HEK293 (cell line): ENCODE results near the gene WNT7A.

Experiments used
- CTCF ChIA-PET: fragments of 350-600 bp; formaldehyde crosslinking; extraction: SDS; loops from one replicate; lab custom pipeline; 2021; ENCODE audit warnings: antibody characterized with exemption; lab: Yijun Ruan, JAX
- POLR2A ChIA-PET: fragments of 300-600 bp; formaldehyde crosslinking; extraction: SDS; loops from one replicate; lab custom pipeline; 2020; ENCODE audit warnings: antibody characterized with exemption, inconsistent platforms; lab: Yijun Ruan, JAX
- H3K27ac ChIP-seq: fragments of 200-500 bp; sonication (Bioruptor generic); 2 replicates; pipeline ENCODE4 v1.5.1; 2014; ENCODE audit warnings: low read depth, low read length, control low read depth, inconsistent platforms; ENCODE audit errors: extremely low read depth
- H3K36me3 ChIP-seq, 2 experiments: fragments of 200-500 bp in 1 of 2; sonication (Bioruptor generic) in 1 of 2; 1 replicate in 1 of 2; 2 replicates in 1 of 2; pipeline ENCODE4 v1.5.1; 2014 to 2017; ENCODE audit warnings: inconsistent platforms in 2 of 2, low read length in 2 of 2; ENCODE audit not compliant: control insufficient read depth in 2 of 2, insufficient read depth in 1 of 2
- H3K4me1 ChIP-seq: fragments of 200-500 bp; sonication (Bioruptor generic); 2 replicates; pipeline ENCODE4 v1.5.1; 2014; ENCODE audit warnings: mild to moderate bottlenecking, low read length, inconsistent platforms; ENCODE audit not compliant: control insufficient read depth, insufficient read depth
- H3K4me3 ChIP-seq: 2 replicates; pipeline ENCODE4 v1.5.1; 2011; ENCODE audit warnings: low read depth, mild to moderate bottlenecking, control low read depth, low read length, moderate library complexity
- H3K9me3 ChIP-seq: fragments of 200-500 bp; sonication (Bioruptor generic); 2 replicates; pipeline ENCODE4 v1.5.1; 2014; ENCODE audit warnings: low read depth, low read length, inconsistent platforms; ENCODE audit not compliant: control insufficient read depth, insufficient read depth
- GLIS2 ChIP-seq: fragments of 450-650 bp; formaldehyde crosslinking; IDR thresholded peaks from 2 replicates; pipeline ENCODE4 v1.5.1; 2016; ENCODE audit warnings: missing biosample characterization, missing genetic modification characterization
- IKZF3 ChIP-seq: fragments of 450-650 bp; IDR thresholded peaks from 2 replicates; pipeline ENCODE4 v1.5.0; 2018; ENCODE audit warnings: missing biosample characterization, mild to moderate bottlenecking, missing genetic modification characterization, moderate library complexity
- KLF10 ChIP-seq: fragments of 450-650 bp; IDR thresholded peaks from 2 replicates; pipeline ENCODE4 v1.5.1; 2018; ENCODE audit warnings: missing biosample characterization, mild to moderate bottlenecking, missing genetic modification characterization
- MYNN ChIP-seq: fragments of 450-650 bp; formaldehyde crosslinking; IDR thresholded peaks from 2 replicates; pipeline ENCODE4 v1.5.1; 2016; ENCODE audit warnings: missing biosample characterization, missing genetic modification characterization, borderline replicate concordance
- MZF1 ChIP-seq: fragments of 450-650 bp; formaldehyde crosslinking; IDR thresholded peaks from 2 replicates; pipeline ENCODE4 v1.5.1; 2017; ENCODE audit warnings: missing biosample characterization, missing genetic modification characterization, borderline replicate concordance
- PRDM1 ChIP-seq: fragments of 450-650 bp; formaldehyde crosslinking; IDR thresholded peaks from 2 replicates; pipeline ENCODE4; 2016; ENCODE audit warnings: missing biosample characterization, missing genetic modification characterization
- TRIM28 ChIP-seq: IDR thresholded peaks from 2 replicates; pipeline ENCODE4 v1.6.1; 2011; ENCODE audit warnings: low read length, control low read depth, borderline replicate concordance
- YY2 ChIP-seq: fragments of 450-650 bp; formaldehyde crosslinking; IDR thresholded peaks from 2 replicates; pipeline ENCODE4 v1.5.1; 2016; ENCODE audit warnings: missing biosample characterization, missing genetic modification characterization
- ZBTB1 ChIP-seq: fragments of 450-650 bp; formaldehyde crosslinking; IDR thresholded peaks from 2 replicates; pipeline ENCODE4 v1.5.1; 2016; ENCODE audit warnings: missing biosample characterization, missing genetic modification characterization
- ZBTB20 ChIP-seq: fragments of 450-650 bp; formaldehyde crosslinking; IDR thresholded peaks from 2 replicates; pipeline ENCODE4 v1.5.1; 2016; ENCODE audit warnings: missing biosample characterization, missing genetic modification characterization
- ZNF138 ChIP-seq: fragments of 450-650 bp; formaldehyde crosslinking; IDR thresholded peaks from 2 replicates; pipeline ENCODE4 v1.5.1; 2016; ENCODE audit warnings: missing biosample characterization, missing genetic modification characterization, borderline replicate concordance
- ZNF221 ChIP-seq: fragments of 450-650 bp; formaldehyde crosslinking; IDR thresholded peaks from 2 replicates; pipeline ENCODE4 v1.5.1; 2017; ENCODE audit warnings: missing biosample characterization, missing genetic modification characterization, borderline replicate concordance
- ZNF223 ChIP-seq: fragments of 450-650 bp; formaldehyde crosslinking; IDR thresholded peaks from 2 replicates; pipeline ENCODE4 v1.5.1; 2016; ENCODE audit warnings: missing biosample characterization, missing genetic modification characterization
- ZNF248 ChIP-seq: fragments of 450-650 bp; formaldehyde crosslinking; IDR thresholded peaks from 2 replicates; pipeline ENCODE4 v1.5.1; 2017; ENCODE audit warnings: missing biosample characterization, missing genetic modification characterization
- ZNF394 ChIP-seq: fragments of 450-650 bp; formaldehyde crosslinking; IDR thresholded peaks from 2 replicates; pipeline ENCODE4 v1.5.1; 2016; ENCODE audit warnings: missing biosample characterization, missing genetic modification characterization, mild to moderate bottlenecking, moderate library complexity, borderline replicate concordance
- ZNF548 ChIP-seq: fragments of 450-650 bp; formaldehyde crosslinking; IDR thresholded peaks from 2 replicates; pipeline ENCODE4 v1.5.1; 2016; ENCODE audit warnings: missing biosample characterization, missing genetic modification characterization
- ZNF555 ChIP-seq: fragments of 450-650 bp; formaldehyde crosslinking; conservative IDR thresholded peaks from 2 replicates; pipeline ENCODE4 v1.5.1; 2017; ENCODE audit warnings: missing biosample characterization, mild to moderate bottlenecking, missing genetic modification characterization, inconsistent platforms
- ZNF558 ChIP-seq: fragments of 450-650 bp; formaldehyde crosslinking; IDR thresholded peaks from 2 replicates; pipeline ENCODE4 v1.5.1; 2016; ENCODE audit warnings: missing biosample characterization, missing genetic modification characterization
- ZNF596 ChIP-seq: fragments of 450-650 bp; IDR thresholded peaks from 2 replicates; pipeline ENCODE4 v1.5.0; 2018; ENCODE audit warnings: missing biosample characterization, mild to moderate bottlenecking, missing genetic modification characterization, moderate library complexity
- ZNF600 ChIP-seq: fragments of 450-650 bp; formaldehyde crosslinking; IDR thresholded peaks from 2 replicates; pipeline ENCODE4 v1.5.1; 2016; ENCODE audit warnings: missing biosample characterization, missing genetic modification characterization
- ZNF621 ChIP-seq: fragments of 450-650 bp; formaldehyde crosslinking; IDR thresholded peaks from 2 replicates; pipeline ENCODE4 v1.5.1; 2017; ENCODE audit warnings: missing biosample characterization, missing genetic modification characterization
- ZNF654 ChIP-seq: fragments of 450-650 bp; formaldehyde crosslinking; IDR thresholded peaks from 2 replicates; pipeline ENCODE4 v1.5.1; 2016; ENCODE audit warnings: low read depth, missing biosample characterization, missing genetic modification characterization
- ZNF664 ChIP-seq: fragments of 450-650 bp; formaldehyde crosslinking; IDR thresholded peaks from 2 replicates; pipeline ENCODE4 v1.5.1; 2016; ENCODE audit warnings: missing biosample characterization, missing genetic modification characterization
- ZNF768 ChIP-seq: fragments of 450-650 bp; formaldehyde crosslinking; IDR thresholded peaks from 2 replicates; pipeline ENCODE4 v1.5.1; 2018; ENCODE audit warnings: missing biosample characterization, mild to moderate bottlenecking, missing genetic modification characterization
- ZNF792 ChIP-seq: fragments of 450-650 bp; formaldehyde crosslinking; IDR thresholded peaks from 2 replicates; pipeline ENCODE4 v1.5.1; 2016; ENCODE audit warnings: missing biosample characterization, missing genetic modification characterization
- TF ChIP-seq, protein P1 (sequence below): fragments of 450-650 bp; formaldehyde crosslinking; IDR thresholded peaks from 2 replicates; pipeline ENCODE4 v1.5.1; 2017; ENCODE audit warnings: missing biosample characterization, missing genetic modification characterization
- TF ChIP-seq, protein P2 (sequence below): fragments of 450-650 bp; formaldehyde crosslinking; conservative IDR thresholded peaks from 2 replicates; pipeline ENCODE4 v1.5.1; 2016; ENCODE audit warnings: low read depth, missing biosample characterization, missing genetic modification characterization
- TF ChIP-seq, protein P3 (sequence below): fragments of 450-650 bp; formaldehyde crosslinking; IDR thresholded peaks from 2 replicates; pipeline ENCODE4 v1.5.1; 2016; ENCODE audit warnings: missing biosample characterization, missing genetic modification characterization

Gene WNT7A

DNA sequence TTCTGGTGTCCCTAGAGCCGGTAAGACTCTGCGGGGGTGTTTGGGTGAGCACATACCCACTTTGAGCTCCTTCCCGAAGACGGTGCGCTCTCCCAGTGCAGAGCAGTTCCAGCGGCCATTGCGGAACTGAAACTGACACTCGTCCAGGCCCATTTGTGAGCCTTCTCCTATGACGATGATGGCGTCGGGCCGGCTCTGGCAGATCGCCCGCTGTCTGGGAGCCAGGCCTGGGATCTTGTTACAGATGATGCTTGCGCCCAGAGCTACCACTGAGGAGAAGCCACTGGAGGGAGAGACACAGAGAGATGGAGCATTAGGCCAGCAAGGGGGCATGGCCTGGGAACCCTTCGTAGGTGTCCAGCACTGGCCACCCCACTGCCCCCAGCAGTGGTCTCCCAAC, 5.0 kb downstream of the WNT7A start:
- H3K9me3 ChIP-seq: no peaks in the 10 kb centered on the region
- no peak for TF ChIP-seq ZBTB20 (tag by site-specific recombination)
- no peak for TF ChIP-seq PRDM1 (tag by site-specific recombination)
- TF ChIP-seq, protein P1, sequence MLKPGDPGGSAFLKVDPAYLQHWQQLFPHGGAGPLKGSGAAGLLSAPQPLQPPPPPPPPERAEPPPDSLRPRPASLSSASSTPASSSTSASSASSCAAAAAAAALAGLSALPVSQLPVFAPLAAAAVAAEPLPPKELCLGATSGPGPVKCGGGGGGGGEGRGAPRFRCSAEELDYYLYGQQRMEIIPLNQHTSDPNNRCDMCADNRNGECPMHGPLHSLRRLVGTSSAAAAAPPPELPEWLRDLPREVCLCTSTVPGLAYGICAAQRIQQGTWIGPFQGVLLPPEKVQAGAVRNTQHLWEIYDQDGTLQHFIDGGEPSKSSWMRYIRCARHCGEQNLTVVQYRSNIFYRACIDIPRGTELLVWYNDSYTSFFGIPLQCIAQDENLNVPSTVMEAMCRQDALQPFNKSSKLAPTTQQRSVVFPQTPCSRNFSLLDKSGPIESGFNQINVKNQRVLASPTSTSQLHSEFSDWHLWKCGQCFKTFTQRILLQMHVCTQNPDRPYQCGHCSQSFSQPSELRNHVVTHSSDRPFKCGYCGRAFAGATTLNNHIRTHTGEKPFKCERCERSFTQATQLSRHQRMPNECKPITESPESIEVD (tag by site-specific recombination): no peak
- TF ChIP-seq ZNF248 (tag by site-specific recombination): no peak
- TF ChIP-seq ZNF621 (tag by site-specific recombination): no peak
- no peak for TF ChIP-seq MYNN
- no peak for TF ChIP-seq ZNF768 (tag by site-specific recombination)
- TF ChIP-seq GLIS2 (tag by site-specific recombination): no peak
- TF ChIP-seq IKZF3 (tag by site-specific recombination): no peak
- no peak for TF ChIP-seq ZNF654
- no peak for TF ChIP-seq ZNF138
- TF ChIP-seq TRIM28: no peak
- TF ChIP-seq ZNF394 (tag by site-specific recombination): no peak
- TF ChIP-seq, protein P2, sequence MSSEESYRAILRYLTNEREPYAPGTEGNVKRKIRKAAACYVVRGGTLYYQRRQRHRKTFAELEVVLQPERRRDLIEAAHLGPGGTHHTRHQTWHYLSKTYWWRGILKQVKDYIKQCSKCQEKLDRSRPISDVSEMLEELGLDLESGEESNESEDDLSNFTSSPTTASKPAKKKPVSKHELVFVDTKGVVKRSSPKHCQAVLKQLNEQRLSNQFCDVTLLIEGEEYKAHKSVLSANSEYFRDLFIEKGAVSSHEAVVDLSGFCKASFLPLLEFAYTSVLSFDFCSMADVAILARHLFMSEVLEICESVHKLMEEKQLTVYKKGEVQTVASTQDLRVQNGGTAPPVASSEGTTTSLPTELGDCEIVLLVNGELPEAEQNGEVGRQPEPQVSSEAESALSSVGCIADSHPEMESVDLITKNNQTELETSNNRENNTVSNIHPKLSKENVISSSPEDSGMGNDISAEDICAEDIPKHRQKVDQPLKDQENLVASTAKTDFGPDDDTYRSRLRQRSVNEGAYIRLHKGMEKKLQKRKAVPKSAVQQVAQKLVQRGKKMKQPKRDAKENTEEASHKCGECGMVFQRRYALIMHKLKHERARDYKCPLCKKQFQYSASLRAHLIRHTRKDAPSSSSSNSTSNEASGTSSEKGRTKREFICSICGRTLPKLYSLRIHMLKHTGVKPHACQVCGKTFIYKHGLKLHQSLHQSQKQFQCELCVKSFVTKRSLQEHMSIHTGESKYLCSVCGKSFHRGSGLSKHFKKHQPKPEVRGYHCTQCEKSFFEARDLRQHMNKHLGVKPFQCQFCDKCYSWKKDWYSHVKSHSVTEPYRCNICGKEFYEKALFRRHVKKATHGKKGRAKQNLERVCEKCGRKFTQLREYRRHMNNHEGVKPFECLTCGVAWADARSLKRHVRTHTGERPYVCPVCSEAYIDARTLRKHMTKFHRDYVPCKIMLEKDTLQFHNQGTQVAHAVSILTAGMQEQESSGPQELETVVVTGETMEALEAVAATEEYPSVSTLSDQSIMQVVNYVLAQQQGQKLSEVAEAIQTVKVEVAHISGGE (tag by site-specific recombination): no peak
- TF ChIP-seq, protein P3, sequence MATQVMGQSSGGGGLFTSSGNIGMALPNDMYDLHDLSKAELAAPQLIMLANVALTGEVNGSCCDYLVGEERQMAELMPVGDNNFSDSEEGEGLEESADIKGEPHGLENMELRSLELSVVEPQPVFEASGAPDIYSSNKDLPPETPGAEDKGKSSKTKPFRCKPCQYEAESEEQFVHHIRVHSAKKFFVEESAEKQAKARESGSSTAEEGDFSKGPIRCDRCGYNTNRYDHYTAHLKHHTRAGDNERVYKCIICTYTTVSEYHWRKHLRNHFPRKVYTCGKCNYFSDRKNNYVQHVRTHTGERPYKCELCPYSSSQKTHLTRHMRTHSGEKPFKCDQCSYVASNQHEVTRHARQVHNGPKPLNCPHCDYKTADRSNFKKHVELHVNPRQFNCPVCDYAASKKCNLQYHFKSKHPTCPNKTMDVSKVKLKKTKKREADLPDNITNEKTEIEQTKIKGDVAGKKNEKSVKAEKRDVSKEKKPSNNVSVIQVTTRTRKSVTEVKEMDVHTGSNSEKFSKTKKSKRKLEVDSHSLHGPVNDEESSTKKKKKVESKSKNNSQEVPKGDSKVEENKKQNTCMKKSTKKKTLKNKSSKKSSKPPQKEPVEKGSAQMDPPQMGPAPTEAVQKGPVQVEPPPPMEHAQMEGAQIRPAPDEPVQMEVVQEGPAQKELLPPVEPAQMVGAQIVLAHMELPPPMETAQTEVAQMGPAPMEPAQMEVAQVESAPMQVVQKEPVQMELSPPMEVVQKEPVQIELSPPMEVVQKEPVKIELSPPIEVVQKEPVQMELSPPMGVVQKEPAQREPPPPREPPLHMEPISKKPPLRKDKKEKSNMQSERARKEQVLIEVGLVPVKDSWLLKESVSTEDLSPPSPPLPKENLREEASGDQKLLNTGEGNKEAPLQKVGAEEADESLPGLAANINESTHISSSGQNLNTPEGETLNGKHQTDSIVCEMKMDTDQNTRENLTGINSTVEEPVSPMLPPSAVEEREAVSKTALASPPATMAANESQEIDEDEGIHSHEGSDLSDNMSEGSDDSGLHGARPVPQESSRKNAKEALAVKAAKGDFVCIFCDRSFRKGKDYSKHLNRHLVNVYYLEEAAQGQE (tag by site-specific recombination): no peak
- no peaks in the 10 kb centered on the region for H3K4me1 ChIP-seq
- no peak overlapping the region for H3K27ac ChIP-seq
- no peaks in the 10 kb centered on the region for H3K36me3 ChIP-seq
- POLR2A ChIA-PET: no interaction called here
- no peak overlapping the region for H3K4me3 ChIP-seq
- CTCF ChIA-PET: interaction anchor here (0.7 kb wide), 1 partner anchor 10 kb away, joined by 3 read pairs; no protein-coding TSS in a partner anchor

DNA sequence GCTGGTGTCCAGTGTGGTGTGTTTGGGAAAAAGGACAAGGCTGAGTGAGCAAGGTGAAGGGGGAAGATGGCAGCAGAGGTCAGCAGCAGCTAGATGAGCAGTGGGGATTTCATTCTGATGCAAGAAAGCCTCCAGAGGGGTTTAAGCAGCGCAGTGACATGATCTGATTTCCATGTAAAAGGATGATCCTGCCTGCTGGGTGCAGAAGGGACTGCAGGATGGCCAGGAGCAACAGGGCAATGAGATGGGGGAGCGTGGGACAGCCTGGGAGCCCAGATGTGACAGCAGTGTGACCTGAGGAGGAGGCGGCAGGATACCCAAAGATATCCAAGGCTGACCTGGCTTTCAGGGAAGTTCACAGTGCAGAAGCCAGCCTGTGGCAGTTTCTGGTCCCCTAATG, 6.1 kb downstream of the WNT7A start:
- POLR2A ChIA-PET: no interaction called here
- no peak overlapping the region for H3K27ac ChIP-seq
- no peak for TF ChIP-seq ZNF221 (tag by site-specific recombination)
- no peak for TF ChIP-seq ZNF596
- TF ChIP-seq ZNF548 (tag by site-specific recombination): no peak
- no peak for TF ChIP-seq YY2 (tag by site-specific recombination)
- TF ChIP-seq KLF10 (tag by site-specific recombination): no peak
- TF ChIP-seq ZNF664 (tag by site-specific recombination): no peak
- no peak for TF ChIP-seq ZBTB1 (tag by site-specific recombination)
- no peak for TF ChIP-seq MZF1 (tag by site-specific recombination)
- TF ChIP-seq ZNF223 (tag by site-specific recombination): no peak
- TF ChIP-seq ZNF600 (tag by site-specific recombination): no peak
- TF ChIP-seq ZNF555 (tag by site-specific recombination): no peak
- no peak for TF ChIP-seq ZNF792 (tag by site-specific recombination)
- TF ChIP-seq ZNF558: no peak
- CTCF ChIA-PET: interaction anchor here (0.8 to 1.1 kb wide), 2 partner anchors 11 to 216 kb away, joined by 4 to 5 read pairs; no protein-coding TSS in a partner anchor
- no peaks in the 10 kb centered on the region for H3K9me3 ChIP-seq
- H3K4me3 ChIP-seq: no peak overlapping the region
- H3K36me3 ChIP-seq: no peaks in the 10 kb centered on the region
- H3K4me1 ChIP-seq: no peaks in the 10 kb centered on the region
